Subcutaneous abdominal adipose tissue (tissue), 5 donors: Measurements from ENCODE around the gene SSPN.

Experiments used
- H3K27ac ChIP-seq: one replicate; pipeline ENCODE4 v1.7.0; 2013; ENCODE audit warnings: low read depth, mild to moderate bottlenecking, inconsistent platforms, low read length, moderate library complexity
- H3K27me3 ChIP-seq, 5 donors: one replicate each; pipeline ENCODE4 v1.7.0; 2013; ENCODE audit warnings: low read length in 5 of 5, inconsistent platforms in 1 of 5; ENCODE audit not compliant: control insufficient read depth in 5 of 5, insufficient read depth in 4 of 5
- H3K36me3 ChIP-seq, 5 donors: one replicate each; pipeline ENCODE4 v1.7.0; 2013; ENCODE audit warnings: low read length in 5 of 5; ENCODE audit not compliant: control insufficient read depth in 5 of 5, insufficient read depth in 5 of 5
- H3K4me1 ChIP-seq, 5 donors: one replicate each; pipeline ENCODE4 v1.7.0; 2013; ENCODE audit warnings: low read length in 5 of 5, mild to moderate bottlenecking in 3 of 5, moderate library complexity in 1 of 5; ENCODE audit not compliant: control insufficient read depth in 5 of 5, insufficient read depth in 5 of 5
- H3K4me3 ChIP-seq, 5 donors: one replicate each; pipeline ENCODE4 v1.7.0; 2013; ENCODE audit warnings: low read length in 5 of 5, low read depth in 1 of 5
- H3K9ac ChIP-seq, 5 donors: one replicate each; pipeline ENCODE4 v1.7.0; 2013; ENCODE audit warnings: low read length in 5 of 5, mild to moderate bottlenecking in 4 of 5, moderate library complexity in 3 of 5
- H3K9me3 ChIP-seq, 5 donors: one replicate each; pipeline ENCODE4 v1.7.0; 2013; ENCODE audit warnings: low read length in 5 of 5; ENCODE audit not compliant: control insufficient read depth in 5 of 5
- donor health status: healthy.
- donor health status: healthy.
- donor health status: healthy.
- donor health status: healthy.
- donor health status: healthy.

SSPN gene

GRCh38 chr12:26185532-26186320 lies 9.6 kb upstream of the SSPN start:
- Histone ChIP-seq H3K36me3 (no peaks in the 10 kb centered on the region), H3K27ac (no peak overlapping the region), H3K9ac (no peak overlapping the region), H3K4me1 (peaks cover 0 to 6% (median 0%) of the 10 kb centered on the region in 5 donors), H3K4me3 (no peak overlapping the region), H3K27me3 (no peaks in the 10 kb centered on the region), H3K9me3 (peaks cover 0 to 4% (median 0%) of the 10 kb centered on the region in 5 donors)

- no peak overlapping the region for H3K4me3 ChIP-seq
- no peaks in the 10 kb centered on the region for H3K36me3 ChIP-seq
- peaks cover 0 to 4% (median 0%) of the 10 kb centered on the region in 5 donors for H3K9me3 ChIP-seq
- H3K9ac ChIP-seq = no peak overlapping the region
- H3K27ac ChIP-seq = no peak overlapping the region
- H3K27me3 ChIP-seq = no peaks in the 10 kb centered on the region
- H3K4me1 ChIP-seq = peaks cover 0 to 6% (median 0%) of the 10 kb centered on the region in 5 donors
Observed at GRCh38 chr12:26187014-26187798, 8.2 kb upstream of the SSPN start.

GRCh38 chr12:26188127-26188526 lies 7.2 kb upstream of the SSPN start:
- Histone ChIP-seq H3K27ac (no peak overlapping the region), H3K9me3 (peaks cover 0 to 4% (median 0%) of the 10 kb centered on the region in 5 donors), H3K36me3 (no peaks in the 10 kb centered on the region), H3K4me3 (no peak overlapping the region), H3K27me3 (no peaks in the 10 kb centered on the region), H3K9ac (no peak overlapping the region), H3K4me1 (peaks cover 0 to 6% (median 0%) of the 10 kb centered on the region in 5 donors)

GRCh38 chr12:26188641-26189040 lies 6.7 kb upstream of the SSPN start:
- no peak overlapping the region for H3K27ac ChIP-seq
- H3K9ac ChIP-seq = no peak overlapping the region
- no peak overlapping the region for H3K4me3 ChIP-seq
- H3K27me3 ChIP-seq = no peaks in the 10 kb centered on the region
- no peaks in the 10 kb centered on the region for H3K36me3 ChIP-seq
- peaks cover 0 to 6% (median 0%) of the 10 kb centered on the region in 5 donors for H3K4me1 ChIP-seq
- H3K9me3 ChIP-seq = peaks cover 0 to 4% (median 0%) of the 10 kb centered on the region in 5 donors

- no peak overlapping the region for H3K4me3 ChIP-seq
- no peak overlapping the region for H3K9ac ChIP-seq
- H3K9me3 ChIP-seq = peaks cover 0 to 4% (median 0%) of the 10 kb centered on the region in 5 donors
- H3K27me3 ChIP-seq = no peaks in the 10 kb centered on the region
- no peak overlapping the region for H3K27ac ChIP-seq
- H3K36me3 ChIP-seq = no peaks in the 10 kb centered on the region
- H3K4me1 ChIP-seq = peaks cover 2 to 23% (median 18%) of the 10 kb centered on the region in 5 donors
Observed at GRCh38 chr12:26192142-26192541, 3.2 kb upstream of the SSPN start.

- H3K4me3 ChIP-seq = no peak overlapping the region
- no peaks in the 10 kb centered on the region for H3K27me3 ChIP-seq
- no peaks in the 10 kb centered on the region for H3K36me3 ChIP-seq
- no peak overlapping the region for H3K9ac ChIP-seq
- peaks cover 0 to 4% (median 0%) of the 10 kb centered on the region in 5 donors for H3K9me3 ChIP-seq
- H3K27ac ChIP-seq = no peak overlapping the region
- H3K4me1 ChIP-seq = peaks cover 2 to 33% (median 22%) of the 10 kb centered on the region in 5 donors
Observed at GRCh38 chr12:26193539-26193938, 1.8 kb upstream of the SSPN start.

- H3K27me3 ChIP-seq = no peaks in the 10 kb centered on the region
- H3K9me3 ChIP-seq = no peaks in the 10 kb centered on the region
- peaks cover 2 to 38% (median 24%) of the 10 kb centered on the region in 5 donors for H3K4me1 ChIP-seq
- peak overlapping the region; percentile 57 to 85 (median 73) for H3K9ac ChIP-seq
- H3K36me3 ChIP-seq = no peaks in the 10 kb centered on the region
- peak overlapping the region; percentile 93 for H3K27ac ChIP-seq
- H3K4me3 ChIP-seq = peak overlapping the region; percentile 63 to 92 (median 83)
Observed at GRCh38 chr12:26195641-26196420, 458 bp downstream of the SSPN start.

- H3K27me3 ChIP-seq = no peaks in the 10 kb centered on the region
- peak overlapping the region; percentile 93 for H3K27ac ChIP-seq
- H3K9me3 ChIP-seq = no peaks in the 10 kb centered on the region
- peak overlapping the region; percentile 63 to 92 (median 83) for H3K4me3 ChIP-seq
- H3K36me3 ChIP-seq = no peaks in the 10 kb centered on the region
- peaks cover 2 to 38% (median 24%) of the 10 kb centered on the region in 5 donors for H3K4me1 ChIP-seq
- peak overlapping the region; percentile 57 to 85 (median 73) for H3K9ac ChIP-seq
Observed at GRCh38 chr12:26196421-26196716, 996 bp downstream of the SSPN start.

- Histone ChIP-seq H3K4me1 (peaks cover 2 to 38% (median 24%) of the 10 kb centered on the region in 5 donors), H3K27me3 (no peaks in the 10 kb centered on the region), H3K9ac (no peak overlapping the region), H3K36me3 (no peaks in the 10 kb centered on the region), H3K27ac (peak overlapping the region; percentile 93), H3K4me3 (no peak overlapping the region), H3K9me3 (no peaks in the 10 kb centered on the region)
Observed at GRCh38 chr12:26197832-26198231, 2.5 kb downstream of the SSPN start.
